SK-N-SH (cell line): ENCODE data around the gene SH3PXD2A. TPM values are rescaled to one million over a fixed set of nuclear protein-coding genes. Genes with fewer than 3 reads are reported as not detected.

Source experiments
- CTCF ChIA-PET: fragments of 300-600, 350-600 bp; formaldehyde crosslinking; extraction: SDS; loops from one replicate; lab custom pipeline; 2021; lab: Yijun Ruan, JAX
- POLR2A ChIA-PET: fragments of 350-600 bp; sonication (Branson Sonifier 250); formaldehyde crosslinking; extraction: SDS; loops from one replicate; lab custom pipeline; 2020; ENCODE audit warnings: antibody characterized with exemption, inconsistent platforms; lab: Yijun Ruan, JAX
- DNase-seq: peaks from one replicate; pipeline ENCODE4 v3.0.0; 2012
- H2AFZ ChIP-seq: fragments of 200-600 bp; sonication (generic); 2 replicates; pipeline ENCODE4 v1.8.1; 2016; ENCODE audit warnings: antibody characterized with exemption, mild to moderate bottlenecking, low read depth
- H3F3A ChIP-seq: fragments of 200-600 bp; sonication (generic); replicated peaks from 2 replicates; pipeline ENCODE3; 2016; ENCODE audit warnings: antibody characterized with exemption, mild to moderate bottlenecking; ENCODE audit not compliant: insufficient read depth
- H3K27ac ChIP-seq, 2 experiments: fragments of 200-500 bp in 1 of 2; fragments of 200-600 bp in 1 of 2; sonication (Bioruptor generic) in 1 of 2; sonication (generic), shearing (Covaris generic) in 1 of 2; 2 replicates each; pipeline versions ENCODE4 v1.5.1 to v1.6.1; 2014 to 2016; ENCODE audit warnings: low read depth in 2 of 2, inconsistent platforms in 1 of 2, low read length in 1 of 2, mild to moderate bottlenecking in 1 of 2, mixed read lengths in 1 of 2
- H3K27me3 ChIP-seq: fragments of 200-600 bp; sonication (generic), shearing (Covaris generic); 2 replicates; pipeline ENCODE4 v1.6.1; 2016; ENCODE audit warnings: mixed run types; ENCODE audit not compliant: insufficient read depth
- H3K36me3 ChIP-seq, 2 experiments: fragments of 200-500 bp in 1 of 2; fragments of 200-600 bp in 1 of 2; sonication (Bioruptor generic) in 1 of 2; sonication (generic) in 1 of 2; replicated peaks in 1 of 2; 2 replicates each; pipeline versions ENCODE3 to v1.5.1; 2014 to 2016; ENCODE audit warnings: low read length in 1 of 2, mild to moderate bottlenecking in 1 of 2; ENCODE audit not compliant: insufficient read depth in 2 of 2, control insufficient read depth in 1 of 2
- H3K4me1 ChIP-seq, 2 experiments: fragments of 200-500 bp in 1 of 2; fragments of 200-600 bp in 1 of 2; sonication (Bioruptor generic) in 1 of 2; sonication (generic), shearing (Covaris generic) in 1 of 2; 2 replicates each; pipeline versions ENCODE4 v1.5.1 to v1.6.1; 2014 to 2016; ENCODE audit warnings: low read depth in 1 of 2, low read length in 1 of 2, mixed run types in 1 of 2; ENCODE audit not compliant: insufficient read depth in 2 of 2, control insufficient read depth in 1 of 2
- H3K4me2 ChIP-seq: fragments of 200-600 bp; sonication (generic), shearing (Covaris generic); 2 replicates; pipeline ENCODE4 v1.6.1; 2017; ENCODE audit warnings: mixed run types
- H3K4me3 ChIP-seq, 2 experiments: fragments of 200-500 bp in 1 of 2; fragments of 200-600 bp in 1 of 2; sonication (Bioruptor generic) in 1 of 2; sonication (generic), shearing (Covaris generic) in 1 of 2; 2 replicates each; pipeline versions ENCODE4 v1.5.1 to v1.8.1; 2014 to 2016; ENCODE audit warnings: low read depth in 2 of 2, inconsistent platforms in 1 of 2, low read length in 1 of 2, mild to moderate bottlenecking in 1 of 2, mixed read lengths in 1 of 2, moderate library complexity in 1 of 2
- H3K79me2 ChIP-seq: fragments of 200-600 bp; sonication (generic); 2 replicates; pipeline ENCODE4 v1.8.1; 2017; ENCODE audit warnings: mild to moderate bottlenecking; ENCODE audit not compliant: insufficient read depth
- H3K9ac ChIP-seq: fragments of 200-600 bp; sonication (generic); 2 replicates; pipeline ENCODE4 v1.6.1; 2017; ENCODE audit warnings: mixed run types
- H3K9me2 ChIP-seq: fragments of 200-600 bp; sonication (generic); 2 replicates; pipeline ENCODE4 v1.6.1; 2017; ENCODE audit warnings: mixed run types
- H3K9me3 ChIP-seq: fragments of 200-600 bp; sonication (generic); 2 replicates; pipeline ENCODE4 v1.6.1; 2017; ENCODE audit warnings: mixed run types, mild to moderate bottlenecking, moderate library complexity
- H4K20me1 ChIP-seq: fragments of 200-600 bp; sonication (generic); 2 replicates; pipeline ENCODE4 v1.6.1; 2017; ENCODE audit warnings: mild to moderate bottlenecking, mixed run types; ENCODE audit not compliant: insufficient read depth
- CTCF ChIP-seq: fragments of 200-600 bp; sonication (generic); IDR thresholded peaks from 2 replicates; pipeline ENCODE4 v1.6.1; 2017; ENCODE audit warnings: antibody characterized with exemption, mild to moderate bottlenecking, moderate library complexity
- EP300 ChIP-seq, 2 experiments: IDR thresholded peaks; 2 replicates each; pipeline versions ENCODE4 v1.4.0 to v1.6.1; 2012; ENCODE audit warnings: borderline replicate concordance in 1 of 2, low read depth in 1 of 2, low read length in 1 of 2
- FOSL2 ChIP-seq: IDR thresholded peaks from 2 replicates; pipeline ENCODE4 v1.4.0; 2012; ENCODE audit warnings: low read depth, mild to moderate bottlenecking, moderate library complexity, borderline replicate concordance
- FOXJ3 ChIP-seq: sonication (generic); formaldehyde crosslinking; IDR thresholded peaks from 2 replicates; pipeline ENCODE4 v1.5.1; 2020; ENCODE audit warnings: mild to moderate bottlenecking, missing genetic modification reagents
- GABPA ChIP-seq: IDR thresholded peaks from 2 replicates; pipeline ENCODE4 v1.4.0; 2012; ENCODE audit warnings: low read depth, mild to moderate bottlenecking
- JUND ChIP-seq: IDR thresholded peaks from 2 replicates; pipeline ENCODE4 v1.4.0; 2012
- MXI1 ChIP-seq: IDR thresholded peaks from 2 replicates; pipeline ENCODE4 v1.6.1; 2012; ENCODE audit warnings: mild to moderate bottlenecking, low read depth, low read length, improper control_type of control experiment
- NFIC ChIP-seq: IDR thresholded peaks from 2 replicates; pipeline ENCODE4 v1.4.0; 2012; ENCODE audit warnings: borderline replicate concordance
- NRF1 ChIP-seq: IDR thresholded peaks from 2 replicates; pipeline ENCODE4 v1.6.1; 2012; ENCODE audit warnings: low read depth, mild to moderate bottlenecking, low read length
- POLR2AphosphoS5 ChIP-seq: IDR thresholded peaks from 2 replicates; pipeline ENCODE4 v1.6.1; 2012; ENCODE audit warnings: low read depth, low read length
- RAD21 ChIP-seq: IDR thresholded peaks from 2 replicates; pipeline ENCODE4 v1.6.1; 2012; ENCODE audit warnings: mild to moderate bottlenecking, low read length
- RCOR1 ChIP-seq: fragments of 150-350 bp; IDR thresholded peaks from 2 replicates; pipeline ENCODE4 v1.6.1; 2017; ENCODE audit warnings: antibody characterized with exemption, low read length
- RFX5 ChIP-seq: IDR thresholded peaks from 2 replicates; pipeline ENCODE4 v1.6.1; 2012; ENCODE audit warnings: mild to moderate bottlenecking, improper control_type of control experiment, low read length
- SIN3A ChIP-seq: IDR thresholded peaks from 2 replicates; pipeline ENCODE4 v1.6.1; 2012; ENCODE audit warnings: low read depth, mild to moderate bottlenecking, low read length, moderate library complexity, borderline replicate concordance
- SMC3 ChIP-seq: IDR thresholded peaks from 2 replicates; pipeline ENCODE4 v1.6.1; 2012; ENCODE audit warnings: low read depth, low read length, improper control_type of control experiment
- TCF12 ChIP-seq: IDR thresholded peaks from 2 replicates; pipeline ENCODE4 v1.4.0; 2012
- USF2 ChIP-seq: fragments of 150-350 bp; IDR thresholded peaks from 2 replicates; pipeline ENCODE4 v1.6.1; 2017; ENCODE audit warnings: antibody characterized with exemption, low read length, low read depth, borderline replicate concordance
- YY1 ChIP-seq: IDR thresholded peaks from 2 replicates; pipeline ENCODE4 v1.4.0; 2012; ENCODE audit warnings: low read depth, mild to moderate bottlenecking
- WGBS: methylation state at CpG from one replicate; pipeline ENCODE4 v1.1.6; 2017; ENCODE audit warnings: low lambda C conversion rate; 5-methylcytosine and 5-hydroxymethylcytosine counted together
- polyA plus RNA-seq, 3 experiments: library from polyadenylated mRNA; depleted of rRNA; stranded (reverse); fragments of >200 nt; gene quantifications; 2 replicates each; pipeline ENCODE4 v1.2.3, GENCODE V29; 2012
- TF ChIP-seq, protein P1 (sequence below): IDR thresholded peaks from 2 replicates; pipeline ENCODE4 v1.4.0; 2012; ENCODE audit warnings: low read depth

SH3PXD2A gene
- polyA plus RNA-seq, 1 of the 3 experiments (the other 2 are of a cell fraction): 2.5 TPM

DNA sequence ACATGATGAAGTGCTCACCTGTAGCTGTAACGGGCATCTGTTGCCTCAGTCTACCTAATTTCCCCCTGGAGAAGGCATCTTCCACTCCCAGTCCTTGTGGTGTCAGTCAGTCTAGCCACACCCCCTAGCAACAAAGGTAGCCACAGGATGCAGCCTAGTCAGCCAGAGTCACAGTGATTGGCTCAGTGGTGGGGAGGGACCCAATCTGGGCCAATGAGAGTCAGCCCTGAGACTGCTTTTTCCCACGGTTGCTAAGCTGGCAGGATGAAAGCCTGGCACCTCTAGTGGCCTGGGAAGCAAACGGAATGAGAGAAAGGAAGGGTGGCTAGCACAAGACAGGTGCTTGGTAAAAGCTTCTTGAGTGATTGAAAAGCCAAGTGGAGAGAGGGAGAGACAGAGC, 118.6 kb downstream of the SH3PXD2A start:
- H3K4me3 ChIP-seq: no peak overlapping the region
- ChIA-PET POLR2A (no interaction called here), CTCF (interaction anchor here (0.8 to 2.3 kb wide), 10 partner anchors 8 to 148 kb away, joined by 3 to 8 read pairs (median 4); no protein-coding TSS in a partner anchor)
- TF ChIP-seq RFX5 (peak; percentile 95), NRF1 (no peak), RCOR1 (no peak), RAD21 (0 out of 2 replicates have a peak, but pooled peaks have one; percentile 6), JUND (no peak), CTCF (no peak; the same call in 1 of the 2 replicates)
- H3K27ac ChIP-seq: peak overlapping the region in 1 of 2 experiments; percentile 90; a peak in 2 of 4 replicates
- no peaks in the 10 kb centered on the region for H3K9me2 ChIP-seq
- no peaks in the 10 kb centered on the region for H3K9me3 ChIP-seq
- WGBS: 87% methylated on average over 3 of the region's 3 CpGs
- no peaks in the 10 kb centered on the region for H3K79me2 ChIP-seq
- no peak overlapping the region for H2AFZ ChIP-seq
- H3K4me1 ChIP-seq: peaks cover 44 to 80% of the 10 kb centered on the region in 2 experiments
- H3K4me2 ChIP-seq: no peak overlapping the region
- H3K9ac ChIP-seq: no peak overlapping the region
- no peaks in the 10 kb centered on the region for H3K36me3 ChIP-seq
- H3K27me3 ChIP-seq: no peaks in the 10 kb centered on the region
- peak; percentile 52 for DNase-seq
- H4K20me1 ChIP-seq: no peaks in the 10 kb centered on the region
- peaks cover 13% of the 10 kb centered on the region for H3F3A ChIP-seq

DNA sequence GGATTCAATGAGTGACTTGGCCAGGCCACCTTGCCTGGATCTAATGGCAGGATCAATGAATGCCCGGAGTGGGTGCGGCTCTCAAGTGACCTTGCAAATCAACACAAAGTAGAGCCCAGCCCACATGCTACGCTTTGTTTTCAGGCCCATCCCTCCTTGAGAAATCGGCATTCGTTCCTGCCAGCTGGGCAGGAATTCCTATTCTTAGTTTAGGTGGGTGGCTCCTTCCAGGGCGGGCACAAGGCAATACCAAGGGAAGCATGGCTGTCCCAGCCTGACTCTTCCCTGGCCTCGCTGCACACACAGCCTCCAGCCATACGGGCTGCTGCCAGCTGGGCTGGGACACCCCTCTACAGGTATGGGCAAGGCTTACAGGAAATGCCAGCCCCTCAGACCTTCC, 119.3 kb downstream of the SH3PXD2A start:
- Histone ChIP-seq H3K27me3 (no peaks in the 10 kb centered on the region), H3K4me2 (no peak overlapping the region), H3K27ac (peak overlapping the region in 1 of 2 experiments; percentile 90; a peak in 2 of 4 replicates), H4K20me1 (no peaks in the 10 kb centered on the region), H3F3A (peaks cover 13% of the 10 kb centered on the region), H3K9me3 (no peaks in the 10 kb centered on the region), H3K79me2 (no peaks in the 10 kb centered on the region), H3K4me3 (no peak overlapping the region), H3K9me2 (no peaks in the 10 kb centered on the region), H3K9ac (no peak overlapping the region), H3K4me1 (peaks cover 42 to 78% of the 10 kb centered on the region in 2 experiments), H3K36me3 (no peaks in the 10 kb centered on the region), H2AFZ (no peak overlapping the region)
- POLR2A ChIA-PET: no interaction called here
- WGBS: 97% methylated on average over 4 of the region's 8 CpGs
- DNase-seq: no peak
- TF ChIP-seq TCF12 (no peak), SIN3A (no peak), FOSL2 (no peak), NFIC (no peak), USF2 (no peak), FOXJ3 (CRISPR knock-in tag) (no peak), MXI1 (no peak), EP300 (IDR thresholded peaks at IDR 0.05; ENCODE audit: borderline replicate concordance in 1 of 2, low read depth in 1 of 2, low read length in 1 of 2) (no peak), RFX5 (no peak), POLR2AphosphoS5 (no peak), JUND (no peak), YY1 (no peak), GABPA (no peak), SMC3 (no peak)
- TF ChIP-seq, protein P1, sequence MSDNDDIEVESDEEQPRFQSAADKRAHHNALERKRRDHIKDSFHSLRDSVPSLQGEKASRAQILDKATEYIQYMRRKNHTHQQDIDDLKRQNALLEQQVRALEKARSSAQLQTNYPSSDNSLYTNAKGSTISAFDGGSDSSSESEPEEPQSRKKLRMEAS: no peak
- CTCF ChIA-PET: interaction anchor here (1.0 to 2.1 kb wide), 6 partner anchors 9 to 149 kb away, joined by 3 to 8 read pairs (median 6); no protein-coding TSS in a partner anchor
